Measurements from ENCODE around the gene ZBTB38. TPM values are rescaled to one million over a fixed set of nuclear protein-coding genes. Genes with fewer than 3 reads are reported as not detected.

The ZBTB38 gene
- total RNA-seq, 1 donor from 2014 or later = 24.5 TPM

- no peak overlapping the region for H3K4me3 ChIP-seq
- Mint-ChIP-seq H3K27me3 (ENCODE audit: insufficient read depth, low read depth) (peaks cover 6% of the 10 kb centered on the region), H3K4me1 (peaks cover 23% of the 10 kb centered on the region), H3K4me3 (no peak overlapping the region), H3K36me3 (no peaks in the 10 kb centered on the region), H3K9me3 (no peaks in the 10 kb centered on the region), H3K27ac (no peak overlapping the region)
- no peak overlapping the region for H3K9ac ChIP-seq
- TF ChIP-seq EZH2 (IDR thresholded peaks at IDR 0.05) = no peak
- TF ChIP-seq CTCF (IDR thresholded peaks at IDR 0.05) = no peak
- TF ChIP-seq EZH2phosphoT487 (IDR thresholded peaks at IDR 0.05) = no peak
- H3K9me3 ChIP-seq (ENCODE audit: low read depth) = no peaks in the 10 kb centered on the region
- H3F3A ChIP-seq (ENCODE audit: low read depth) = peaks cover 5% of the 10 kb centered on the region
- no peak overlapping the region for H3K4me2 ChIP-seq
- H4K20me1 ChIP-seq (ENCODE audit: low read depth) = no peaks in the 10 kb centered on the region
- DNase-seq (ENCODE audit: low spot score) = no peak
- H3K36me3 ChIP-seq = no peaks in the 10 kb centered on the region
- no peak overlapping the region for H3K27ac ChIP-seq
- H3K4me1 ChIP-seq = peaks cover 15% of the 10 kb centered on the region
- H3K79me2 ChIP-seq (ENCODE audit: low read depth) = no peaks in the 10 kb centered on the region
- peak overlapping the region; percentile 18 for H2AFZ ChIP-seq (replicated peaks)
- H3K27me3 ChIP-seq = no peaks in the 10 kb centered on the region
Measured at GRCh38 chr3:141356046-141356445, 12.3 kb upstream of the ZBTB38 start.

GRCh38 chr3:141360888-141361598, 7.3 kb upstream of the ZBTB38 start:
- H3K4me1 ChIP-seq = no peaks in the 10 kb centered on the region
- no peak overlapping the region for H3K27ac ChIP-seq
- Mint-ChIP-seq H3K4me3 (peak overlapping the region; percentile 6), H3K36me3 (peaks cover 2% of the 10 kb centered on the region), H3K4me1 (peaks cover 6% of the 10 kb centered on the region), H3K9me3 (peaks cover 9% of the 10 kb centered on the region), H3K27ac (no peak overlapping the region), H3K27me3 (ENCODE audit: insufficient read depth, low read depth) (no peaks in the 10 kb centered on the region)
- no peak overlapping the region for H3K9ac ChIP-seq
- H3F3A ChIP-seq (ENCODE audit: low read depth) = no peaks in the 10 kb centered on the region
- peak; percentile 65 for DNase-seq (ENCODE audit: low spot score)
- no peaks in the 10 kb centered on the region for H3K36me3 ChIP-seq
- H3K4me3 ChIP-seq = no peak overlapping the region
- H3K79me2 ChIP-seq (ENCODE audit: low read depth) = no peaks in the 10 kb centered on the region
- H3K4me2 ChIP-seq = no peak overlapping the region
- H2AFZ ChIP-seq (replicated peaks) = peak overlapping the region; percentile 23
- H3K27me3 ChIP-seq = no peaks in the 10 kb centered on the region
- no peaks in the 10 kb centered on the region for H3K9me3 ChIP-seq (ENCODE audit: low read depth)
- no peaks in the 10 kb centered on the region for H4K20me1 ChIP-seq (ENCODE audit: low read depth)
- peak; percentile 80 for TF ChIP-seq CTCF (IDR thresholded peaks at IDR 0.05)
- no peak for TF ChIP-seq EZH2 (IDR thresholded peaks at IDR 0.05)
- TF ChIP-seq EZH2phosphoT487 (IDR thresholded peaks at IDR 0.05) = no peak

- Histone ChIP-seq H3K9ac (no peak overlapping the region), H3F3A (ENCODE audit: low read depth) (no peaks in the 10 kb centered on the region), H4K20me1 (ENCODE audit: low read depth) (no peaks in the 10 kb centered on the region), H3K79me2 (ENCODE audit: low read depth) (no peaks in the 10 kb centered on the region), H3K27me3 (no peaks in the 10 kb centered on the region), H3K4me1 (no peaks in the 10 kb centered on the region), H2AFZ (replicated peaks) (no peak overlapping the region), H3K4me3 (no peak overlapping the region), H3K4me2 (no peak overlapping the region), H3K9me3 (ENCODE audit: low read depth) (no peaks in the 10 kb centered on the region), H3K36me3 (no peaks in the 10 kb centered on the region), H3K27ac (no peak overlapping the region)
- Mint-ChIP-seq H3K4me3 (no peak overlapping the region), H3K27me3 (ENCODE audit: insufficient read depth, low read depth) (no peaks in the 10 kb centered on the region), H3K4me1 (peaks cover 17% of the 10 kb centered on the region), H3K36me3 (peaks cover 2% of the 10 kb centered on the region), H3K9me3 (peaks cover 9% of the 10 kb centered on the region), H3K27ac (no peak overlapping the region)
- TF ChIP-seq CTCF (IDR thresholded peaks at IDR 0.05) (no peak), EZH2 (IDR thresholded peaks at IDR 0.05) (no peak), EZH2phosphoT487 (IDR thresholded peaks at IDR 0.05) (no peak)
- no peak for DNase-seq (ENCODE audit: low spot score)
Measured at GRCh38 chr3:141362736-141363135, 5.6 kb upstream of the ZBTB38 start.
